Gastrocnemius medialis (tissue), 4 donors: Measurements from ENCODE around the gene RBX1. TPM values are rescaled to one million over a fixed set of nuclear protein-coding genes. Genes with fewer than 3 reads are reported as not detected.

ENCODE experiments used
- ATAC-seq, 2 donors: fragments of 150-250 bp; one replicate each; pipeline ENCODE4 v1.9.1; 2016
- DNase-seq, 2 donors: peaks; one replicate each; pipeline ENCODE4 v3.0.0-alpha.2; 2019
- H3K27ac ChIP-seq, 4 donors: fragments of 200-600 bp; sonication (generic); 1 replicate in 1 of 4; 2 replicates in 3 of 4; pipeline ENCODE4 v1.5.1; 2016 to 2018; ENCODE audit warnings: mild to moderate bottlenecking in 2 of 4, moderate library complexity in 1 of 4
- H3K27me3 ChIP-seq, 3 donors: fragments of 200-600 bp; sonication (generic) in 2 of 3; 1 replicate in 1 of 3; 2 replicates in 2 of 3; pipeline versions ENCODE4 v1.5.1 to v1.6.0; 2016 to 2019; ENCODE audit warnings: mild to moderate bottlenecking in 1 of 3, moderate library complexity in 1 of 3
- H3K36me3 ChIP-seq, 2 donors: fragments of 200-600 bp; sonication (generic) in 1 of 2; one replicate each; pipeline ENCODE4 v1.5.1; 2017 to 2018
- H3K4me1 ChIP-seq, 2 donors: fragments of 200-600 bp; sonication (generic) in 1 of 2; one replicate each; pipeline ENCODE4 v1.5.1; 2016 to 2017; ENCODE audit warnings: mild to moderate bottlenecking in 2 of 2
- H3K4me3 ChIP-seq, 4 donors: fragments of 200-600 bp; sonication (generic) in 3 of 4; 1 replicate in 1 of 4; 2 replicates in 3 of 4; pipeline ENCODE4 v1.5.1; 2016 to 2019; ENCODE audit warnings: mild to moderate bottlenecking in 2 of 4
- H3K9me3 ChIP-seq, 3 donors: fragments of 200-600 bp; sonication (generic) in 2 of 3; 1 replicate in 1 of 3; 2 replicates in 2 of 3; pipeline ENCODE4 v1.5.1; 2016 to 2019
- CTCF ChIP-seq, 5 experiments: fragments of 450-650 bp in 3 of 5; fragments of 200-600 bp in 2 of 5; sonication (generic) in 2 of 5; IDR thresholded peaks in 4 of 5; conservative IDR thresholded peaks in 1 of 5; 1 replicate in 4 of 5; 2 replicates in 1 of 5; pipeline ENCODE4 v1.5.1; 2016 to 2019; ENCODE audit warnings: antibody characterized with exemption in 5 of 5, mild to moderate bottlenecking in 3 of 5, moderate library complexity in 3 of 5
- POLR2A ChIP-seq, 2 donors: fragments of 450-650 bp; IDR thresholded peaks; one replicate each; pipeline ENCODE4 v1.6.1; 2017; ENCODE audit warnings: antibody characterized with exemption in 2 of 2, mild to moderate bottlenecking in 2 of 2, moderate library complexity in 2 of 2
- in situ Hi-C, 4 donors: fragments of 200-750 bp; cut with MboI; loops; one replicate each; pipeline versions ENCODE4 v1.15.0 to v1.8.0; 2017; ENCODE audit warnings: low sequenced_read_pairs in 4 of 4
- intact Hi-C: fragments of 100-400 bp; cut with DNase I; formaldehyde crosslinking; loops from one replicate; pipeline ENCODE4 v1.15.1; 2023; ENCODE audit warnings: low total_unique reads
- total RNA-seq, 4 donors: library from RNA; depleted of rRNA; stranded (reverse); fragments of >200 nt; gene quantifications; one replicate each; pipeline versions ENCODE4 v1.1.0 to v1.2.3, GENCODE V29; 2016

RBX1 gene
- total RNA-seq, 4 donors from 2014 or later, result 36.1 to 53.0 (median 46.7) TPM

GRCh38 chr22:41003066-41003465, 51.9 kb downstream of the RBX1 start:
- intact Hi-C loops, result no loop called here
- Histone ChIP-seq H3K9me3 (no peaks in the 10 kb centered on the region), H3K4me1 (no peaks in the 10 kb centered on the region), H3K27me3 (no peaks in the 10 kb centered on the region), H3K27ac (no peak overlapping the region), H3K4me3 (no peak overlapping the region), H3K36me3 (no peaks in the 10 kb centered on the region)
- DNase-seq, result no peak
- in situ Hi-C loops, result no loop called here
- TF ChIP-seq POLR2A (IDR thresholded peaks at IDR 0.05) (no peak), CTCF (IDR thresholded peaks at IDR 0.05 in 4 of 5, conservative IDR thresholded peaks at IDR 0.05 in 1 of 5) (no peak)
- ATAC-seq, result no peak

- no peak for ATAC-seq
- intact Hi-C loops, result no loop called here
Measured at GRCh38 chr22:41003976-41004375, 52.8 kb downstream of the RBX1 start.

GRCh38 chr22:41009222-41009948, 58.2 kb downstream of the RBX1 start:
- DNase-seq (no peak), ATAC-seq (no peak)
- no peaks in the 10 kb centered on the region for H3K9me3 ChIP-seq
- TF ChIP-seq POLR2A (IDR thresholded peaks at IDR 0.05), result no peak
- TF ChIP-seq CTCF (IDR thresholded peaks at IDR 0.05 in 4 of 5, conservative IDR thresholded peaks at IDR 0.05 in 1 of 5), result no peak
- no peak overlapping the region for H3K27ac ChIP-seq
- in situ Hi-C loops, result no loop called here
- no peaks in the 10 kb centered on the region for H3K36me3 ChIP-seq
- no peak overlapping the region for H3K4me3 ChIP-seq
- intact Hi-C loops, result no loop called here
- no peaks in the 10 kb centered on the region for H3K4me1 ChIP-seq
- H3K27me3 ChIP-seq, result no peaks in the 10 kb centered on the region

More at GRCh38 chr22:41003976-41004375, 52.8 kb downstream of the RBX1 start:
- H3K4me1 ChIP-seq, result no peaks in the 10 kb centered on the region
- no peak for DNase-seq
- H3K27me3 ChIP-seq, result no peaks in the 10 kb centered on the region
- H3K36me3 ChIP-seq, result no peaks in the 10 kb centered on the region
- H3K9me3 ChIP-seq, result no peaks in the 10 kb centered on the region
- TF ChIP-seq CTCF (IDR thresholded peaks at IDR 0.05 in 4 of 5, conservative IDR thresholded peaks at IDR 0.05 in 1 of 5), result no peak
- TF ChIP-seq POLR2A (IDR thresholded peaks at IDR 0.05), result no peak
- H3K4me3 ChIP-seq, result no peak overlapping the region
- in situ Hi-C loops, result no loop called here
- no peak overlapping the region for H3K27ac ChIP-seq

GRCh38 chr22:41015003-41015402, 63.8 kb downstream of the RBX1 start:
- DNase-seq, result no peak
- TF ChIP-seq POLR2A (IDR thresholded peaks at IDR 0.05) (no peak), CTCF (IDR thresholded peaks at IDR 0.05 in 4 of 5, conservative IDR thresholded peaks at IDR 0.05 in 1 of 5) (no peak)
- Histone ChIP-seq H3K9me3 (no peaks in the 10 kb centered on the region), H3K27me3 (no peaks in the 10 kb centered on the region), H3K27ac (no peak overlapping the region), H3K36me3 (no peaks in the 10 kb centered on the region), H3K4me1 (no peaks in the 10 kb centered on the region), H3K4me3 (no peak overlapping the region)
- ATAC-seq, result no peak
- intact Hi-C loops, result no loop called here
- in situ Hi-C loops, result no loop called here
